Esophagus squamous epithelium (tissue), 5 donors: ENCODE results near the gene ZNF480. TPM values are rescaled to one million over a fixed set of nuclear protein-coding genes. Genes with fewer than 3 reads are reported as not detected.

Experiments used
- DNase-seq: peaks from one replicate; lab custom pipeline; 2025; lab: John Stamatoyannopoulos, UW
- H3K27ac ChIP-seq, 4 donors: fragments of 200-600 bp; sonication (generic); one replicate each; pipeline ENCODE4 v1.5.1; 2016 to 2019; ENCODE audit warnings: mild to moderate bottlenecking in 1 of 4
- H3K27me3 ChIP-seq, 4 donors: fragments of 200-600 bp; sonication (generic); 1 replicate in 3 of 4; 2 replicates in 1 of 4; pipeline versions ENCODE4 v1.5.1 to v1.6.0; 2017 to 2021; ENCODE audit warnings: antibody characterized with exemption in 1 of 4
- H3K36me3 ChIP-seq, 3 donors: fragments of 200-600 bp; sonication (generic); one replicate each; pipeline ENCODE4 v1.5.1; 2016 to 2019
- H3K4me1 ChIP-seq, 3 donors: fragments of 200-600 bp; sonication (generic); one replicate each; pipeline ENCODE4 v1.5.1; 2017 to 2019
- H3K4me3 ChIP-seq, 4 donors: fragments of 200-600 bp; sonication (generic); 1 replicate in 3 of 4; 2 replicates in 1 of 4; pipeline ENCODE4 v1.5.1; 2016 to 2019; ENCODE audit warnings: mild to moderate bottlenecking in 2 of 4, moderate library complexity in 1 of 4
- H3K9me3 ChIP-seq, 3 donors: fragments of 200-600 bp; sonication (generic); one replicate each; pipeline ENCODE4 v1.5.1; 2016 to 2019
- POLR2A ChIP-seq, 4 donors: fragments of 450-650 bp; IDR thresholded peaks; one replicate each; pipeline ENCODE4 v1.6.1; 2017; ENCODE audit warnings: antibody characterized with exemption in 4 of 4, mild to moderate bottlenecking in 4 of 4, moderate library complexity in 3 of 4
- WGBS, 2 donors: methylation state at CpG; one replicate each; pipeline ENCODE4 v1.1.5; 2018; 5-methylcytosine and 5-hydroxymethylcytosine counted together
- intact Hi-C: fragments of 100-400 bp; cut with DNase I; formaldehyde crosslinking; loops from one replicate; pipeline ENCODE4 v1.15.0; 2022
- total RNA-seq, 4 donors: library from RNA; depleted of rRNA; stranded (reverse); fragments of >200 nt; gene quantifications; one replicate each; pipeline ENCODE4 v1.1.0, GENCODE V29; 2016
- TF ChIP-seq, protein P1 (sequence below), 6 experiments: fragments of 450-650 bp in 4 of 6; fragments of 200-600 bp in 2 of 6; sonication (generic) in 2 of 6; IDR thresholded peaks; one replicate each; pipeline ENCODE4 v1.5.1; 2016 to 2019; ENCODE audit warnings: antibody characterized with exemption in 6 of 6, mild to moderate bottlenecking in 4 of 6, moderate library complexity in 4 of 6
- donor health status: DM: yes; HTN: yes; CAD: no.

Gene ZNF480
- total RNA-seq, 4 donors from 2014 or later: 4.8 to 9.2 (median 6.8) TPM

DNA sequence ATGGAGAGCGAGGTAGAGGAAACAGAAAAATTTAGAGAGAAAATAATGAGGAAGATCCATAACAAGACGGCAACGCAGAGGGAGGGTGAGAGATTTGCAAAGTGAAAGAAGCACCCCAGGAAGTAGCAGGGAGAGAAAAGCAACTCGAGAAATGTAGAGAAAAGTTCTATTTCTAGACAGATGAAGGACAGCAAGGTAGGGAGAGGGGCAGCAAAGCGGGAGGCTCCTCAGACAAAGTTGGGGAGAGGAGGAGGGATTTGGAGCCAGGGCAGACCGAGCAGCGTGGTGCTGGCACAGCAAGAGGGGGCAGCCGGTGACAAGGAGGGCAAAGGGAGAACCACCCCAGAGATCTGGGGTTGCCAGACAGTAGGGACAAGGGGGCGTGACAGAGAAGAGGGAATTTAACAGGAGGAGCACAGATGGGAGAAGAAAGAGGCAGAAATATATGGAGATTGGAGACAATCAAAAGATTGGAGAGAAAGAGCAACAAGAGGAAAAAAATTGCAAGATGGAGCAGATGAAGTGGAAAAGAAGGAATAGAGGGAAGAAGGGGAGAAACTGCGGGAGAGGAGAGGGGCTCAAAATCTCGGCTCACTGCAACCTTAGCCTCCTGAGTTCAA, 26.6 kb upstream of the ZNF480 start:
- Histone ChIP-seq H3K27me3 (no peaks in the 10 kb centered on the region), H3K27ac (peak overlapping the region; percentile 98 to 100 (median 98)), H3K4me1 (peaks cover 0 to 21% (median 10%) of the 10 kb centered on the region in 3 donors), H3K4me3 (peak overlapping the region; percentile 93 to 100 (median 98)), H3K9me3 (peaks cover 0 to 33% (median 0%) of the 10 kb centered on the region in 3 donors), H3K36me3 (peaks cover 0 to 38% (median 0%) of the 10 kb centered on the region in 3 donors)
- DNase-seq: no peak
- intact Hi-C loops: no loop called here
- 10 to 14% methylated on average over 10 to 11 of the region's 11 CpGs for WGBS, 2 donors
- TF ChIP-seq POLR2A (IDR thresholded peaks at IDR 0.05): no peak
- TF ChIP-seq, protein P1, sequence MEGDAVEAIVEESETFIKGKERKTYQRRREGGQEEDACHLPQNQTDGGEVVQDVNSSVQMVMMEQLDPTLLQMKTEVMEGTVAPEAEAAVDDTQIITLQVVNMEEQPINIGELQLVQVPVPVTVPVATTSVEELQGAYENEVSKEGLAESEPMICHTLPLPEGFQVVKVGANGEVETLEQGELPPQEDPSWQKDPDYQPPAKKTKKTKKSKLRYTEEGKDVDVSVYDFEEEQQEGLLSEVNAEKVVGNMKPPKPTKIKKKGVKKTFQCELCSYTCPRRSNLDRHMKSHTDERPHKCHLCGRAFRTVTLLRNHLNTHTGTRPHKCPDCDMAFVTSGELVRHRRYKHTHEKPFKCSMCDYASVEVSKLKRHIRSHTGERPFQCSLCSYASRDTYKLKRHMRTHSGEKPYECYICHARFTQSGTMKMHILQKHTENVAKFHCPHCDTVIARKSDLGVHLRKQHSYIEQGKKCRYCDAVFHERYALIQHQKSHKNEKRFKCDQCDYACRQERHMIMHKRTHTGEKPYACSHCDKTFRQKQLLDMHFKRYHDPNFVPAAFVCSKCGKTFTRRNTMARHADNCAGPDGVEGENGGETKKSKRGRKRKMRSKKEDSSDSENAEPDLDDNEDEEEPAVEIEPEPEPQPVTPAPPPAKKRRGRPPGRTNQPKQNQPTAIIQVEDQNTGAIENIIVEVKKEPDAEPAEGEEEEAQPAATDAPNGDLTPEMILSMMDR (IDR thresholded peaks at IDR 0.05): no peak

DNA sequence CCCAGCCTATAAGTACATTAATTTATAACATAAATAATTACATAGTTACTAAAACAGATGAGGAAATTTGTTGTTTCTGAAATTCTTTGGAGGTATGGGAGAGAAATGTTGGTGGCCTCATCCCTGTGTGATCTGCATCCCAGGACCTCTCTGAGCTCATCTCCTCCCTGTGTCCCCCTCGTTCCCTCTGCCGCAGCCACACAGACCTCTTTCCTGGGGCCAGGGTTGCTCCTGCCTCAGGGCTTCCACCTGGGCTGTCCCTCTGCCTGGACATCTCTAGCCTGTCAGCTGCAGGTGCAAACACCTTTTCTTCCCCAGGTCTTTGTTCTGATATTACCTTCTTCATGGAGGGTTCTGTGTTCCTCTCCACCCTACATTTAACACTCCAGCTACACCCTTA, 23.7 kb upstream of the ZNF480 start:
- TF ChIP-seq POLR2A (IDR thresholded peaks at IDR 0.05): no peak
- TF ChIP-seq, protein P1 (IDR thresholded peaks at IDR 0.05): no peak
- no peaks in the 10 kb centered on the region for H3K27me3 ChIP-seq
- H3K4me1 ChIP-seq: peaks cover 0 to 21% (median 10%) of the 10 kb centered on the region in 3 donors
- intact Hi-C loops: no loop called here
- peaks cover 0 to 47% (median 0%) of the 10 kb centered on the region in 3 donors for H3K9me3 ChIP-seq
- 95% methylated on average over 2 of the region's 2 CpGs for WGBS, 2 donors
- H3K27ac ChIP-seq: no peak overlapping the region
- DNase-seq: no peak
- H3K36me3 ChIP-seq: peaks cover 0 to 66% (median 0%) of the 10 kb centered on the region in 3 donors
- no peak overlapping the region for H3K4me3 ChIP-seq

DNA sequence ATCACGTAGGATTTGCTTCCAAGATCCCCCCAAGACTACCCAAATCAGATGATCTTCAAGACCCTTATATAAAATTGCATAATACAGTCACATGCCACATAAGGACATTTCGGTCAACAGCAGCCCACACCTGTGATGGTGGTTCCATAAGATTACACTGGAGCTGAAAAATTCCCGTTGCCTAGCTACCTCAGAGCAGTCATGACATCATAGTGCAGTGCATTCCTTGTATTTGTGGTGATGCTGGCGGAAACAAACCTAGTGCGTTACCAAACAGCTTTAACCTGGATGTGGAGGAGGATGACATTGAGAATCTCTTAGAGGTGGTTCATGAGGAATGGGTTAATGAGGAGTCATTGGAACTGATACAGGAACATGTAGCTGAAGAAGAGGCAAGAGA, 22.8 kb upstream of the ZNF480 start:
- peaks cover 0 to 16% (median 10%) of the 10 kb centered on the region in 3 donors for H3K4me1 ChIP-seq
- intact Hi-C loops: no loop called here
- WGBS, 2 donors: 74 to 92% methylated on average over 5 of the region's 5 CpGs
- H3K27me3 ChIP-seq: no peaks in the 10 kb centered on the region
- no peak overlapping the region for H3K27ac ChIP-seq
- H3K9me3 ChIP-seq: peaks cover 0 to 56% (median 0%) of the 10 kb centered on the region in 3 donors
- DNase-seq: no peak
- H3K4me3 ChIP-seq: no peak overlapping the region
- TF ChIP-seq POLR2A (IDR thresholded peaks at IDR 0.05): no peak
- TF ChIP-seq, protein P1 (IDR thresholded peaks at IDR 0.05): no peak
- peaks cover 0 to 73% (median 0%) of the 10 kb centered on the region in 3 donors for H3K36me3 ChIP-seq

DNA sequence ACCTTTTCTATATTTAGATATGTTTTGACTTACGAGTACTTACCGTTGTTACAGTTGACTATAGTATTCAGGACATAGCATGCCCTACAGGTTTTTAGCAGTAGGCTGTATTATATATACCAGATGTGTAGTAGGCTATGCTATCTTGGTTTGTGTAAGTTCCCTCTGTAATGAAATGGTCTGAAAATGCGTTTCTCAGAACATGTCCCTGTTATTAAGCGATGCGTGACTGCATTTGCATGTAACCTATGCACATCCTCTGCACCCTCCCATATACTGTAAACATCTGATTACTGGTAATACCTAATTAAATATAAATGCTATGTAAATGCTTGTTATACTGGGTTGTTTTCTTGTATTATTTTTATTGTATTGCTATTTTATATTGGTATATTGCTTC, 21.0 kb upstream of the ZNF480 start:
- WGBS, 2 donors: 82 to 97% methylated on average over 5 of the region's 5 CpGs
- intact Hi-C loops: no loop called here

DNA sequence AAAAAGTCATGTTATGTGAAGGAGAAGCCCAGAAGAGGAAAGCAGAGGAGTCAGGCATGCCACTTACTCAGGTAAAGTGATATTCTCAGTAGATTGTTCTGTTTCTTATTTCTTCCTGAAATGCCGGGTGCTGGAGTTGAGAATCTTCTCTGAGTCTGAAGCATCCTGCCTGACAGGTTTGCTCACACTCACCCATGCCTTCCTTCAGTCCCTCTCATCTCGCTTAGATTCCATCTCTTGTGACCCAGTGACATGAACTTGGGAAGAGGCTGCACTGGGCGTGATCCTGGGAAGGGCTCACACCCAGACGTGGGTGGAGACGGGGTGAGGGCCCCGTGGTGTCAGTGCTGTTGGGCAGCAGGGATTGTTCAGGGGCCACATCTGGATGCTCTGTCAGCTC, 19.5 kb upstream of the ZNF480 start:
- 88 to 90% methylated on average over 3 to 6 of the region's 6 CpGs for WGBS, 2 donors
- no peak for DNase-seq

More for the DNA sequence above, 21.0 kb upstream of the ZNF480 start:
- peaks cover 0 to 7% (median 3%) of the 10 kb centered on the region in 3 donors for H3K4me1 ChIP-seq
- no peaks in the 10 kb centered on the region for H3K27me3 ChIP-seq
- no peak for TF ChIP-seq POLR2A (IDR thresholded peaks at IDR 0.05)
- TF ChIP-seq, protein P1 (IDR thresholded peaks at IDR 0.05): no peak
- H3K4me3 ChIP-seq: no peak overlapping the region
- no peak for DNase-seq
- H3K9me3 ChIP-seq: peaks cover 0 to 74% (median 5%) of the 10 kb centered on the region in 3 donors
- H3K27ac ChIP-seq: no peak overlapping the region
- H3K36me3 ChIP-seq: peaks cover 0 to 87% (median 0%) of the 10 kb centered on the region in 3 donors

More for the DNA sequence above, 19.5 kb upstream of the ZNF480 start:
- intact Hi-C loops: no loop called here
- H3K27ac ChIP-seq: no peak overlapping the region
- TF ChIP-seq, protein P1 (IDR thresholded peaks at IDR 0.05): no peak
- TF ChIP-seq POLR2A (IDR thresholded peaks at IDR 0.05): no peak
- no peak overlapping the region for H3K4me3 ChIP-seq
- H3K4me1 ChIP-seq: no peaks in the 10 kb centered on the region
- peaks cover 0 to 93% (median 0%) of the 10 kb centered on the region in 3 donors for H3K36me3 ChIP-seq
- H3K27me3 ChIP-seq: no peaks in the 10 kb centered on the region
- H3K9me3 ChIP-seq: peaks cover 0 to 87% (median 14%) of the 10 kb centered on the region in 3 donors
